Activated T-cell treated with anti-CD3 and anti-CD28 coated beads, Interleukin-2, amount 50 U/mL, for 48 hours (primary cell): ENCODE measurements around the gene RIMBP3B.
"Not testable (repeated sequence)": the region's sequence is repeated elsewhere in the genome, so short reads cannot be mapped to it uniquely, and the experiment has no call there.

ENCODE experiments used
- DNase-seq, 2 experiments: peaks; one replicate each; pipeline ENCODE4 v3.0.0-alpha.2; 2020

Gene RIMBP3B

DNA sequence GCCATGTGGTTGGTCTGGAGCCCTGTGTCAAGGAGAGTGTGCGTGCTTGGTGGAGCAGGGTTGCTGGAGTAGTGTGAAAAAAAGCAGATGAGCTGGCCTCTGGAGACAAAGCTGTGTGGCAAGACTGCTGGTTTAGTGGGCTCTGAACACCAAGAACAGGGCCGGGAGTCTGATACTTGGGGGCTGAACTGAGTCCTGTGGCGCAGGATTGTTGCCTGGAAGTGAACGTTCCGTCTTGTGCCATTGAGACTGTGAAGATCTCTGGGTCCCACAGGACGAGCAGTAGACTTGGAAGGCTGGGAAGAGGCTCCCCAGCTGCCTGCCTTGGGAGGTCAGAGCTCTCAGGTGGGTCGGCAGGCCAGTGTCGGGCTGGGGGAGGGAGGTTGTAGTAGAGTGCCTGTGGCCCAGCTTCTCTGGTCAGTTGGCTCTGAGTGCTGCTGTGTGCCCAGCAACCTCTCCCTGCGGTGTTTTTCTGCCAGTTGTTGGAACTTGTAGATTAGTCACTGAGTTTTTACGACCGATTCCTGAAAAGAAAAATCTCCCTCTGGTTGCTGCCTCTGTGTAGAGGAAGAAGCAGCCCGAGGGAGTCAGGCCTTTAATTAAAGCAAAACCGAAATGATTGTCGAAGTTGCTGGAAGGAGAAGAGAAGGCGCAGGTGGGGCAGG lies 35.6 kb downstream of the RIMBP3B start:
- not testable (repeated sequence) for DNase-seq

DNA sequence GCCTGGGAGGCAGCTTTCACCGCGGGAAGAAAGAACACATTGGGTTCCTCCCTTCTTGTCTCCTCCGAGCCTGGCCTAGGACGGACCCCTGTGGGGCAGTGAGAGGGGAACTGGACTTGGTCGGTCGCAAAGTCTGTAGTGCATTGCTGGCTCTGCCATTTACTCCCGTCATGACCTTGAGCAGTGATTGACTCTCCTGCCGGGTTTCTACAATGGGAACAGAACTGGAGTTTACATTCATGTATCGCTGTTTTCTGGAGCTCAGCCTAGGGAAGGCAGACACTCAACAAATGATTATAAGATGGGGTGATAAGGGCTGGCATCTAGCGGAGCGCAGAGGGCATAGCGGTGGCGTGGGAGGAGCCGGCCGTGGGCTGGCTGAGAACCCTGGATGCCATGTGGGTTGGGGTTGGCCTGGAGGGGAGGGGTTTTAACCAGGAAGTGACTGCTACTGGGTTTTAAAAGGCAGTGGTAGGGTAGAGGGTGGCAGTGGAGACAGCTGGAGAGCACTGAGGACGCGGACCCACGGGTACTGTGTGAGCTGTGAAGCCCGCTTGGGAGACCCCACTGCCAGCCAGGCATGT lies 36.7 kb downstream of the RIMBP3B start:
- not testable (repeated sequence) for DNase-seq

DNA sequence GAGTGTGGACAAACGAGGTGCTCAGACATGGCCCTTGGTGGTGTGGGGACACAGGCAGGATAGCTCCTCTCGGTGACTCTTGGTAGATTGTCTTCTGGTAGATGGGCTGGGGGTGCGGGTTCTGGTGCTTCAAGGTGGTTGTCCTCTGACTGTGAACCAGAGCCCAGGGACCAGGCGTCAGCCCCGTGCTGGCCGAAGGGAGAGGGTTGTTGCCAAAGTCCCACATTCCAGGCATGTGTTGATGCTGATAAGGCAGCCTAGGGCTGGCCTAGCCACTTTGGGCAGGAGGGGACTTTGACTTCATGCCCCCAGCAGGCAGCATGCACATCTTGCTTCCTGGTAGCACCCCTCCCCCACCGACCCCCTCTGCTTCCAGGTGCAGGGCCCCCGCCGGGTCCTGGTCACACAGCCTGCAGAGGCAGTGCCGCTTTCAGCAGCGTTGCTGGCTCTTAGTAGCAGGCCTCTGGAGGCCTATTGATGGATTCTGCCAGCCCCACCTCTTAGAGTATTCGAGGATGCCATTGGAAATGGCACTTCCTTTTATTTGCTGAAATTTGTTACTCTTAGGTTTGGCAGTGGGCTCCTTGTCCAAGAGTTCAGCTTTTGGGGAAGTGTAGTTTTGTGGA lies 40.6 kb downstream of the RIMBP3B start:
- not testable (repeated sequence) for DNase-seq

DNA sequence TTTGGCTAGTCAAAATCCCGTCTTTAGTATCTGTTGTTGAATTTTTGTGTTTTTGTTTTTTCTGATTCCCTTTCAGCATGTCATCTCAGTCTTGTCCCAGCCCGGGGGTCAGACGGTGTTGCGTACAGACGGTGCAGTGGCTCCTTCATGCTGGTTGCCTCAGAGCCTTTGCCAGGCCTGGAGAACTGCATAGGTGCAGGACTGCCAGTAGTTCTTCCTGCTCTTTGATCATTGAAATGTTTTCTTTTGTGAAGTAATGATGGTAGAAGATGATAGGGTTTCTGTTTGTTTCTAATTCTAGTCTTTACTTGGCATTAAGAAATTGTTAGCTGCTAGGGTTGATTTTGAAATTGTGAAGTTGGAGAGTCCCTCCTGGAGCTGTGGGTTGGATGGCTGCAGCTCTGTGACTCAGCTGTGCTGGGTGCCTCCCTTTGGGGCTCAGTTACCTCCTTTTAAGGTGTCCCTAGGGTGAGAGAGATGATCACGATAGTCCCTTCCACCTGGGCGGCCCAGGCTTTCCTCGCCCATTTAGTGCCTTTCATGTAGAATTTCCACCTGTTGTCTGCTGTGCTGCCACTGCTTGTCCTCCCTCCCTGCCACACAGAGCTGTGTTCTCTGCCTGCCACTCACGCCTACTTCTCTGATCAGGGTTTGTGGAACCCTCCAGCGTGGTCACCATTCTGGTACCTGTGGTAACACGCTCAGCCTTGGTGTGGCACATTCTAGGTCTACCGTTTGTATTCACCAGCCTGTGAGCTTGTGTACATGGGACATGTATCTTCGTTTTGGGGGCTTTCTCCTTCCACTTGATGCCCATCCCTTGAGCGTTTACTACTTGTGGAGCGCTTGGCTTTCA lies 51.1 kb downstream of the RIMBP3B start:
- DNase-seq = not testable (repeated sequence)

DNA sequence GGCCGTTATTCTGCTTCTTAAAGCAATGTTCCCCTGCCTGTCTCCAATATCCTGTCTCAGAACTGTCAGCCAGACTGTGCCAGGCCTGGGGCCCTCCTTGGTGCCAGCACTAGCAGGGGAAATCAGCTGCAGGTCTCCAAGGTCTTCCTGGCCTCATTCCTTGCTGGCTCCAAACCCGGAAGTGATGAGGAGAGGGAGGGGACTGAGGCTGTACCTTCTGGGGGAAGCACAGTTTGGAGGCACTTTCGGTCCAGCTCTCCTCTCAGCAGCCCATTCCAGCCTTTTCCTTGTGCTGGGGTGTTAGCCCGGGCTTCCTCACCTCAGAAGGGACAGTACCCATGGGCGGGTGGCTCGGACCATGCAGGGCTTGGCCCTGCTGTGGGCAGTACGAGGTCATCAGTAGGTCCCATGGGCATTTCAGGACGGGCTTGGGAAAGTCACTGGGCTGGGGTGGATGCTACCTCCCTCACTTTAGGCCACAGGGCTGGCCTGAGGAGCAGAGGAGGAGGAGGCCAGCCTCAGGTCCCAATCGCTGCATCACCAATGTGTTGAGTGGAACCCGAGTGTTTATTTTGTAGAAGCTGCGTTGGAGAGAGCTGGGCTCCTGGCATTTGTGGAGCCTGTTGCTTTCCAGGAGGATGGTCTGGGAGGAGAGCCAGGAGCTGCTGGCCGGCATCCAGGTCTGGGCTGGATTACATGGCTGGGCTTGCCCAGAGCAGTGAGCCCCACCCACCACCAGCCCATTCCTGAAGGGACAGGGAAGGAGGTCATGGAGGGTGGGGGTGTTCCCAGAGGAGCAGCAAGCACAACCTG lies 52.7 kb downstream of the RIMBP3B start:
- DNase-seq = peak in 1 of 2 experiments; percentile 7

DNA sequence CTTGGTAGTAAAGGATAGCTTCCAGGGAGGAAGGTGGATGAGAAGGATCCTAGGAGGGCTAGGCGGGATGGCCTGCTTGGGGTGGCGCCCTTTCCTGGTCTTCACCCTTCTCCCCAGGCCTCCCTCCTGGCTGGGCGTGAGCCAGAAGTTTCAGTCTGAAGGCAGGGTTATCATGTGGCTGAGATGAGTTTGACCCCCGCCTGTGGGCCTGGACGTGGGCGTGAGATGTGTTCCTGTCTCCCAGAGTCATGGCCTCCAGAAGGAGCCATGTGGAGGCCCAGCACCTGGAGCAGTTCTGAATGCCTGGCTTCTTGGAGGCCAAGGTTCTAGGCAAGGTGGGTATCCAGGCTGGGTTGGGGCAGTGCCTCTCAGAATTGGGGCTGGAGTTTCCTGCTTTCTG lies 54.5 kb downstream of the RIMBP3B start:
- peak in 1 of 2 experiments; percentile 7 for DNase-seq
